Tibial nerve (tissue), 4 donors: ENCODE measurements around the gene OSBPL6. TPM values are rescaled to one million over a fixed set of nuclear protein-coding genes. Genes with fewer than 3 reads are reported as not detected.
"Not testable (repeated sequence)": the region's sequence is repeated elsewhere in the genome, so short reads cannot be mapped to it uniquely, and the experiment has no call there.

Experiments
- DNase-seq, 2 donors: peaks; one replicate each; pipeline ENCODE4 v3.0.0-alpha.2; 2019; ENCODE audit warnings: low spot score in 2 of 2
- H3K27ac ChIP-seq, 4 donors: fragments of 200-600 bp; sonication (generic) in 3 of 4; one replicate each; pipeline ENCODE4 v1.5.1; 2017 to 2019; ENCODE audit warnings: mild to moderate bottlenecking in 1 of 4
- H3K27me3 ChIP-seq, 2 donors: fragments of 200-600 bp; sonication (generic) in 1 of 2; one replicate each; pipeline versions ENCODE4 v1.5.1 to v1.6.0; 2017 to 2019
- H3K36me3 ChIP-seq, 3 donors: fragments of 200-600 bp; sonication (generic); one replicate each; pipeline ENCODE4 v1.5.1; 2018 to 2019
- H3K4me1 ChIP-seq, 4 donors: fragments of 200-600 bp; sonication (generic) in 3 of 4; one replicate each; pipeline ENCODE4 v1.5.1; 2017 to 2019
- H3K4me3 ChIP-seq, 4 donors: fragments of 200-600 bp; sonication (generic) in 3 of 4; one replicate each; pipeline ENCODE4 v1.5.1; 2017 to 2019; ENCODE audit warnings: mild to moderate bottlenecking in 1 of 4, moderate library complexity in 1 of 4
- H3K9me3 ChIP-seq, 4 donors: fragments of 200-600 bp; sonication (generic) in 3 of 4; one replicate each; pipeline ENCODE4 v1.5.1; 2017 to 2019
- CTCF ChIP-seq, 5 experiments: fragments of 200-600 bp in 3 of 5; fragments of 450-650 bp in 2 of 5; sonication (generic) in 3 of 5; IDR thresholded peaks; one replicate each; pipeline ENCODE4 v1.5.1; 2016 to 2019; ENCODE audit warnings: antibody characterized with exemption in 5 of 5, mild to moderate bottlenecking in 3 of 5, moderate library complexity in 2 of 5
- EP300 ChIP-seq, 2 donors: sonication (generic); formaldehyde crosslinking; IDR thresholded peaks; one replicate each; pipeline ENCODE4 v1.6.1; 2017; ENCODE audit warnings: antibody characterized with exemption in 2 of 2, mild to moderate bottlenecking in 1 of 2
- POLR2A ChIP-seq, 2 donors: fragments of 450-650 bp; IDR thresholded peaks; one replicate each; pipeline ENCODE4 v1.6.1; 2017; ENCODE audit warnings: antibody characterized with exemption in 2 of 2, mild to moderate bottlenecking in 2 of 2, moderate library complexity in 2 of 2
- WGBS, 2 donors: methylation state at CpG; one replicate each; pipeline ENCODE4 v1.1.5; 2018; 5-methylcytosine and 5-hydroxymethylcytosine counted together
- total RNA-seq, 4 donors: library from RNA; depleted of rRNA; stranded (reverse); fragments of >200 nt; gene quantifications; one replicate each; pipeline ENCODE4 v1.1.0, GENCODE V29; 2016

The OSBPL6 gene
- total RNA-seq, 4 donors from 2014 or later, result 0.66 to 3.1 (median 1.6) TPM

- no peak for DNase-seq
- 93 to 96% methylated on average over 3 of the region's 3 CpGs for WGBS, 2 donors
Measured at GRCh38 chr2:178350051-178350450, 155.7 kb downstream of the OSBPL6 start.

GRCh38 chr2:178357704-178358103 is 163.4 kb downstream of the OSBPL6 start:
- peaks cover 0 to 14% (median 2%) of the 10 kb centered on the region in 4 donors for H3K9me3 ChIP-seq
- DNase-seq, H3K36me3 ChIP-seq, H3K4me3 ChIP-seq, H3K27ac ChIP-seq, H3K27me3 ChIP-seq, H3K4me1 ChIP-seq: not testable (repeated sequence)
- WGBS, 2 donors, result 95 to 98% methylated on average over 4 of the region's 4 CpGs

More at GRCh38 chr2:178350051-178350450, 155.7 kb downstream of the OSBPL6 start:
- H3K27ac ChIP-seq, result no peak overlapping the region
- H3K4me3 ChIP-seq, result no peak overlapping the region
- peaks cover 0 to 5% (median 0%) of the 10 kb centered on the region in 4 donors for H3K9me3 ChIP-seq
- H3K4me1 ChIP-seq, result no peaks in the 10 kb centered on the region
- peaks cover 0 to 14% (median 0%) of the 10 kb centered on the region in 3 donors for H3K36me3 ChIP-seq
- TF ChIP-seq EP300 (IDR thresholded peaks at IDR 0.05) (no peak), CTCF (IDR thresholded peaks at IDR 0.05) (no peak), POLR2A (IDR thresholded peaks at IDR 0.05) (no peak)
- H3K27me3 ChIP-seq, result no peaks in the 10 kb centered on the region

- WGBS, 2 donors, result 95 to 96% methylated on average over 7 of the region's 7 CpGs
- TF ChIP-seq POLR2A (IDR thresholded peaks at IDR 0.05), result no peak
- TF ChIP-seq CTCF (IDR thresholded peaks at IDR 0.05), result no peak
- no peak for TF ChIP-seq EP300 (IDR thresholded peaks at IDR 0.05)
- Histone ChIP-seq H3K27ac (no peak overlapping the region), H3K4me3 (no peak overlapping the region), H3K27me3 (no peaks in the 10 kb centered on the region), H3K4me1 (no peaks in the 10 kb centered on the region), H3K36me3 (no peaks in the 10 kb centered on the region), H3K9me3 (peaks cover 0 to 9% (median 2%) of the 10 kb centered on the region in 4 donors)
- DNase-seq, result no peak
Measured at GRCh38 chr2:178359192-178359912, 165.0 kb downstream of the OSBPL6 start.

- H3K27ac ChIP-seq, result no peak overlapping the region
- 90 to 94% methylated on average over 4 of the region's 4 CpGs for WGBS, 2 donors
- TF ChIP-seq EP300 (IDR thresholded peaks at IDR 0.05) (no peak), CTCF (IDR thresholded peaks at IDR 0.05) (no peak), POLR2A (IDR thresholded peaks at IDR 0.05) (no peak)
- H3K9me3 ChIP-seq, result peaks cover 0 to 9% (median 2%) of the 10 kb centered on the region in 4 donors
- H3K4me1 ChIP-seq, result no peaks in the 10 kb centered on the region
- no peak for DNase-seq
- no peak overlapping the region for H3K4me3 ChIP-seq
- no peaks in the 10 kb centered on the region for H3K27me3 ChIP-seq
- no peaks in the 10 kb centered on the region for H3K36me3 ChIP-seq
Measured at GRCh38 chr2:178361588-178361987, 167.3 kb downstream of the OSBPL6 start.

- H3K9me3 ChIP-seq, result no peaks in the 10 kb centered on the region
- H3K36me3 ChIP-seq, result no peaks in the 10 kb centered on the region
- no peak for DNase-seq
- 91 to 94% methylated on average over 7 of the region's 7 CpGs for WGBS, 2 donors
- no peaks in the 10 kb centered on the region for H3K27me3 ChIP-seq
- no peak for TF ChIP-seq CTCF (IDR thresholded peaks at IDR 0.05)
- TF ChIP-seq EP300 (IDR thresholded peaks at IDR 0.05), result no peak
- TF ChIP-seq POLR2A (IDR thresholded peaks at IDR 0.05), result no peak
- H3K27ac ChIP-seq, result no peak overlapping the region
- H3K4me3 ChIP-seq, result no peak overlapping the region
- H3K4me1 ChIP-seq, result no peaks in the 10 kb centered on the region
Measured at GRCh38 chr2:178363252-178363651, 168.9 kb downstream of the OSBPL6 start.
